Esophagus muscularis mucosa (tissue), 4 donors: ENCODE results near the gene SPTB. TPM values are rescaled to one million over a fixed set of nuclear protein-coding genes. Genes with fewer than 3 reads are reported as not detected.

ENCODE experiments used
- DNase-seq: peaks from one replicate; pipeline ENCODE4 v3.0.0-alpha.2; 2017; ENCODE audit errors: extremely low spot score
- H3K27ac ChIP-seq, 4 donors: fragments of 200-600 bp; sonication (generic); replicated peaks in 1 of 4; 1 replicate in 3 of 4; 2 replicates in 1 of 4; pipeline ENCODE4 v1.5.1; 2016 to 2019; ENCODE audit warnings: mild to moderate bottlenecking in 1 of 4
- H3K27me3 ChIP-seq, 4 donors: fragments of 200-600 bp; sonication (generic); one replicate each; pipeline versions ENCODE4 v1.5.1 to v1.6.0; 2016 to 2019
- H3K36me3 ChIP-seq, 4 donors: fragments of 200-600 bp; sonication (generic); one replicate each; pipeline ENCODE4 v1.5.1; 2016 to 2019
- H3K4me1 ChIP-seq, 4 donors: fragments of 200-600 bp; sonication (generic); one replicate each; pipeline ENCODE4 v1.5.1; 2016 to 2019
- H3K4me3 ChIP-seq, 4 donors: fragments of 200-600 bp; sonication (generic); 1 replicate in 2 of 4; 2 replicates in 2 of 4; pipeline ENCODE4 v1.5.1; 2016 to 2019; ENCODE audit warnings: mild to moderate bottlenecking in 4 of 4, moderate library complexity in 1 of 4
- H3K9me3 ChIP-seq, 4 donors: fragments of 200-600 bp; sonication (generic); 1 replicate in 3 of 4; 2 replicates in 1 of 4; pipeline ENCODE4 v1.5.1; 2016 to 2019
- EP300 ChIP-seq: sonication (generic); formaldehyde crosslinking; IDR thresholded peaks from one replicate; pipeline ENCODE4 v1.6.1; 2017; ENCODE audit warnings: antibody characterized with exemption
- POLR2A ChIP-seq: fragments of 450-650 bp; IDR thresholded peaks from one replicate; pipeline ENCODE4 v1.6.1; 2017; ENCODE audit warnings: antibody characterized with exemption, moderate library complexity, mild to moderate bottlenecking, low read depth
- POLR2AphosphoS5 ChIP-seq, 2 donors: sonication (generic); formaldehyde crosslinking; IDR thresholded peaks; one replicate each; pipeline ENCODE4 v1.6.1; 2017; ENCODE audit warnings: antibody characterized with exemption in 2 of 2
- WGBS: methylation state at CpG from one replicate; pipeline ENCODE4 v1.1.5; 2018; 5-methylcytosine and 5-hydroxymethylcytosine counted together
- intact Hi-C: fragments of 100-400 bp; cut with DNase I; formaldehyde crosslinking; loops from one replicate; pipeline ENCODE4 v1.15.1; 2023
- total RNA-seq, 4 donors: library from RNA; depleted of rRNA; stranded (reverse); fragments of >200 nt; gene quantifications; one replicate each; pipeline versions ENCODE4 v1.1.0 to v1.2.1, GENCODE V29; 2016
- TF ChIP-seq, protein P1 (sequence below), 3 experiments: fragments of 200-600 bp in 2 of 3; fragments of 450-650 bp in 1 of 3; sonication (generic) in 2 of 3; IDR thresholded peaks; one replicate each; pipeline ENCODE4 v1.5.1; 2017 to 2019; ENCODE audit warnings: antibody characterized with exemption in 3 of 3, mild to moderate bottlenecking in 2 of 3, moderate library complexity in 1 of 3

SPTB gene
- total RNA-seq, 4 donors from 2014 or later = 0.83 to 2.5 (median 1.8) TPM

DNA sequence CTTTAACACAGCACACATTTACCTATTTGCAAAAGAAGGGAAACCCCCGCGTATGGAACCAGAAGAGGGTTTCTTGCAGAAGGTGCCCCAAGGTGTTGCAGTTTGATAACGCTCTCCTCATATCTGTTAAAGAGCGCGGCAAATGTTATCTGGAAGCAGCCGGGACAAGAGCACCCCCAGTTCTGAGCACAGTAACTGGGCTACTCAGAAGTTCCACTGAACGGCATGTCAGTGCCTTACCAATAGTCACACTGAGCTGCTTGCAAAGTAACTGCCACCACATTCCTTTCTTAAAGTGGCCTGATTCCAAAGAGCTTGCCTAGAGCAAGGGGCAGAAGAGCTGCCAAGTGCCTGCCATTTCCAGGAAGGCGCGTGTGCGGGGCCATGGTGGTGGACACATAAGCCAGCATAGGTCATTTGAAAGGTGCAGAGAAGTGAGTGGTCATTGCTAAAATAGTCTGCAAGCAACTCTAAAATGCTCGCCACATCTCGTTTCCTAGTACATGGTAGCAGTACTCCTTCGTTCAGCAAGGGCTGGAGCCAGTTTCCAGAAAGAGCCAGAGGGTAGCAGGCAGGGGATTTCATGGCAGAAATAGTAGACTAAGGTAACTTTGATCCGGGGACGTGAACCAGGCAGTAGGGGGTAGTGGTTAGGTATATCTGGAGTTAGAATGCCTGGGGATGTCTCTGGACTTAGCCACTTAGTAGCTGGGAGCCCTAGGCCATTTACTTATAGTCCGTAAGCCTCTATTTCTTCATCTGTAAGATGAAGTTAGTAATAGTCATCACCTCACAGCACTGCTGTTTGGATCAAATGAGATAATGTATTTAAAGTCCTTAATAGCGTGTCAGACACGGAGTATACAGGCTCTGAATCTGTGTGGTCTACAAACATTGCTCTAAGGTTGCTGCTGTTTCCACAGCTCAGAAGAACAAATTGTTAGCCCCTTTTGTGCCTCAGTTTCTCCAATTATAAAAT is 37.6 kb downstream of the SPTB start:
- no peaks in the 10 kb centered on the region for H3K9me3 ChIP-seq
- DNase-seq = no peak
- intact Hi-C loops = no loop called here
- no peak for TF ChIP-seq EP300
- TF ChIP-seq, protein P1, sequence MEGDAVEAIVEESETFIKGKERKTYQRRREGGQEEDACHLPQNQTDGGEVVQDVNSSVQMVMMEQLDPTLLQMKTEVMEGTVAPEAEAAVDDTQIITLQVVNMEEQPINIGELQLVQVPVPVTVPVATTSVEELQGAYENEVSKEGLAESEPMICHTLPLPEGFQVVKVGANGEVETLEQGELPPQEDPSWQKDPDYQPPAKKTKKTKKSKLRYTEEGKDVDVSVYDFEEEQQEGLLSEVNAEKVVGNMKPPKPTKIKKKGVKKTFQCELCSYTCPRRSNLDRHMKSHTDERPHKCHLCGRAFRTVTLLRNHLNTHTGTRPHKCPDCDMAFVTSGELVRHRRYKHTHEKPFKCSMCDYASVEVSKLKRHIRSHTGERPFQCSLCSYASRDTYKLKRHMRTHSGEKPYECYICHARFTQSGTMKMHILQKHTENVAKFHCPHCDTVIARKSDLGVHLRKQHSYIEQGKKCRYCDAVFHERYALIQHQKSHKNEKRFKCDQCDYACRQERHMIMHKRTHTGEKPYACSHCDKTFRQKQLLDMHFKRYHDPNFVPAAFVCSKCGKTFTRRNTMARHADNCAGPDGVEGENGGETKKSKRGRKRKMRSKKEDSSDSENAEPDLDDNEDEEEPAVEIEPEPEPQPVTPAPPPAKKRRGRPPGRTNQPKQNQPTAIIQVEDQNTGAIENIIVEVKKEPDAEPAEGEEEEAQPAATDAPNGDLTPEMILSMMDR (IDR thresholded peaks at IDR 0.05) = no peak
- no peak for TF ChIP-seq POLR2AphosphoS5 (IDR thresholded peaks at IDR 0.05)
- no peak for TF ChIP-seq POLR2A
- H3K4me3 ChIP-seq = no peak overlapping the region
- H3K27ac ChIP-seq = no peak overlapping the region
- H3K4me1 ChIP-seq = peaks cover 0 to 13% (median 0%) of the 10 kb centered on the region in 4 donors
- H3K36me3 ChIP-seq = no peaks in the 10 kb centered on the region
- peaks cover 0 to 47% (median 0%) of the 10 kb centered on the region in 4 donors for H3K27me3 ChIP-seq
- WGBS = 78% methylated on average over 17 of the region's 18 CpGs

DNA sequence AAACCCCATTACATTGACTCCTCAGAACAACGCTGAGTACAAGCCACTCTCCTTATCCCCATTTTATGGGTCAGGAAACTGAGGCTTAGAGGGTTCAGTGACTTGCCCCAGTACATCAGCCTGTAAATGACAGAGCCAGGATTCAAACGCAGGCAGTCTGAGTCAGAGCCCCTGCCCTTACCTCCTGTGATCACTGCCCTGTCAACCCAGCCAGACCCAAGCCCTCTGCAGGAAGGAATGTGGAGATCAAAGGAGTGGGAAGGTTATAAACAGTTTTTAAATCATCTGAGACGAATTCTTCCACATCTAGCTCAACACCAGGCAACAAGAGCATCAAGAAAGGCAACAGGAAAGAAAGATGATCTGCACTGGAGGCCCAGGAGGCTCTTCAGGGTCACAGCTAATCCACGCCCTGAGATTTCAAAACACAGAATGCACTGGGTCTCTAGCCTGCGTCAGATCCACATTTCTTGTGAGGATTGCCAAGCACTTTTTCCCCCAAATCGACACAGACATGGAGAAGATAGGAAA is 38.5 kb downstream of the SPTB start:
- Histone ChIP-seq H3K9me3 (no peaks in the 10 kb centered on the region), H3K27ac (no peak overlapping the region), H3K27me3 (peaks cover 0 to 41% (median 0%) of the 10 kb centered on the region in 4 donors), H3K36me3 (no peaks in the 10 kb centered on the region), H3K4me3 (no peak overlapping the region), H3K4me1 (peaks cover 0 to 13% (median 0%) of the 10 kb centered on the region in 4 donors)
- intact Hi-C loops = no loop called here
- TF ChIP-seq POLR2AphosphoS5 (IDR thresholded peaks at IDR 0.05) (no peak), EP300 (no peak)
- TF ChIP-seq, protein P1 (IDR thresholded peaks at IDR 0.05) = peak in 1 of 3 experiments; percentile 15
- DNase-seq = no peak
- 44% methylated on average over 6 of the region's 6 CpGs for WGBS

DNA sequence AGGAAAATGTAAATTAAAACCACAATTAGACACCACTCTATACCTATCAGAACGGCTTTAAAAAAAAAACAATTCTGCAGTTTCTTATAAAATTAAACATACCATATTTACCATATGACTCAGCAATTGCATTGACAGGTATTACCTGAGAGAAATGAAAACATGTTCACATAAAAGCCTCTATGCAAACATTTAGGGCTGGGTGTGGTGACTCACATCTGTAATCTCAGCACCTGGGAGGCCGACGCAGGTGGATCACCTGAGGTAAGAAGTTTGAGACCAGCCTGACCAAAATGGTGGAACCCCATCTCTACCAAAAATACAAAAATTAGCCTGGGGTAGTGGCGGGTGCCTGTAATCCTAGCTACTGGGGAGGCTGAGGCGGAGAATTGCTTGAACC is 41.1 kb downstream of the SPTB start:
- Histone ChIP-seq H3K4me1 (peaks cover 0 to 5% (median 0%) of the 10 kb centered on the region in 4 donors), H3K36me3 (no peaks in the 10 kb centered on the region), H3K27me3 (peaks cover 0 to 33% (median 0%) of the 10 kb centered on the region in 4 donors), H3K9me3 (no peaks in the 10 kb centered on the region), H3K27ac (no peak overlapping the region), H3K4me3 (no peak overlapping the region)
- TF ChIP-seq, protein P1 (IDR thresholded peaks at IDR 0.05) = no peak
- TF ChIP-seq POLR2A (no peak), POLR2AphosphoS5 (IDR thresholded peaks at IDR 0.05) (no peak)
- WGBS = 87% methylated on average over 5 of the region's 5 CpGs
- no peak for DNase-seq
- intact Hi-C loops = no loop called here

DNA sequence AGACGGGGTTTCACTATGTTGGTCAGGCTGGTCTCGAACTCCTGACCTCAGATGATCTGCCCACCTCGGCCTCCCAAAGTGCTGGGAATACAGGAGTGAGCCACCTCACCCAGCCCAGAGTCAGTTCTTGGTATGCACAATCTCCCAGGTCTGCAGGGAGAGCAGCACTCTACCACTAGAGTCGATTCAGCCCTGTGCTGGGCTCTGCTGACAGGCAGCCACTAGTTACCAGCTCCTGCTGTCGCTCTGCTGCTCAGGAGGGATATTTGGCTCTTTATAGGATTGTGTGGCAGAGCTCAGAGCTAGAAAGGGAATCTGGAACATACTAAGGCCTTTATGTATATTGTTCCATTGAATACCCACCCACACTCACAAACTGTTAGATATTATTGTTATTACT is 44.3 kb downstream of the SPTB start:
- WGBS = 91% methylated on average over 4 of the region's 5 CpGs
- intact Hi-C loops = no loop called here
- no peak for DNase-seq

More for the DNA sequence above, 44.3 kb downstream of the SPTB start:
- H3K36me3 ChIP-seq = no peaks in the 10 kb centered on the region
- no peak overlapping the region for H3K27ac ChIP-seq
- H3K4me3 ChIP-seq = no peak overlapping the region
- peaks cover 0 to 6% (median 0%) of the 10 kb centered on the region in 4 donors for H3K4me1 ChIP-seq
- H3K9me3 ChIP-seq = no peaks in the 10 kb centered on the region
- TF ChIP-seq, protein P1 (IDR thresholded peaks at IDR 0.05) = no peak
- TF ChIP-seq POLR2AphosphoS5 (IDR thresholded peaks at IDR 0.05) (no peak), POLR2A (no peak), EP300 (no peak)
- H3K27me3 ChIP-seq = peaks cover 0 to 4% (median 0%) of the 10 kb centered on the region in 4 donors
